Panc1 (cell line): Measurements from ENCODE around the gene COX8A. TPM values are rescaled to one million over a fixed set of nuclear protein-coding genes. Genes with fewer than 3 reads are reported as not detected.

Source experiments
- ATAC-seq: fragments of 200-7000 bp; cut with Tn5 transposase; 2 replicates; pipeline ENCODE4 v1.9.1; 2020; ENCODE audit warnings: mild to moderate bottlenecking, moderate library complexity
- BruUV-seq: library from RNA; stranded (reverse); fragments of 400-500 nt; replicated peaks from 2 replicates; lab custom pipeline; 2021; lab: Mats Ljungman, UMichigan
- CTCF ChIA-PET: fragments of 300-600 bp; sonication (Branson Sonifier 250); formaldehyde crosslinking; loops from one replicate; lab custom pipeline; 2022; ENCODE audit warnings: antibody characterized with exemption; lab: Charles Lee
- POLR2A ChIA-PET: fragments of 300-600 bp; sonication (Branson Sonifier 250); formaldehyde crosslinking; loops from one replicate; lab custom pipeline; 2022; ENCODE audit warnings: antibody characterized with exemption; lab: Charles Lee
- DNase-seq: peaks from one replicate; pipeline ENCODE4 v3.0.0-alpha.2; 2010; ENCODE audit warnings: low read depth, low spot score
- H3K27ac ChIP-seq: 2 replicates; pipeline ENCODE4 v1.5.1; 2011; ENCODE audit warnings: mild to moderate bottlenecking, low read length, inconsistent platforms
- H3K27me3 ChIP-seq: fragments of 200-500 bp; sonication (Bioruptor generic); 2 replicates; pipeline ENCODE4 v1.6.0; 2014; ENCODE audit warnings: low read length, inconsistent platforms; ENCODE audit not compliant: control insufficient read depth, insufficient read depth
- H3K36me3 ChIP-seq: fragments of 200-500 bp; sonication (Bioruptor generic); 2 replicates; pipeline ENCODE4 v1.5.1; 2014; ENCODE audit warnings: inconsistent platforms, mild to moderate bottlenecking, low read length, moderate library complexity; ENCODE audit not compliant: control insufficient read depth, insufficient read depth
- H3K4me1 ChIP-seq: 2 replicates; pipeline ENCODE4 v1.5.1; 2011; ENCODE audit warnings: inconsistent platforms, mild to moderate bottlenecking, low read length, moderate library complexity; ENCODE audit not compliant: control insufficient read depth, insufficient read depth
- H3K4me3 ChIP-seq, 2 experiments: 2 replicates each; pipeline ENCODE4 v1.5.1; 2011 to 2012; ENCODE audit warnings: low read depth in 2 of 2, low read length in 2 of 2, mild to moderate bottlenecking in 2 of 2, inconsistent platforms in 1 of 2, moderate library complexity in 1 of 2
- H3K9me3 ChIP-seq: fragments of 200-500 bp; sonication (Bioruptor generic); 2 replicates; pipeline ENCODE4 v1.5.1; 2014; ENCODE audit warnings: low read depth, mild to moderate bottlenecking, inconsistent platforms, low read length, moderate library complexity; ENCODE audit not compliant: control insufficient read depth, insufficient read depth
- POLR2AphosphoS5 ChIP-seq: IDR thresholded peaks from 2 replicates; pipeline ENCODE4 v1.6.1; 2012; ENCODE audit warnings: mild to moderate bottlenecking, low read depth, low read length, moderate library complexity
- SIN3A ChIP-seq: IDR thresholded peaks from 2 replicates; pipeline ENCODE4 v1.6.1; 2012; ENCODE audit warnings: low read depth, mild to moderate bottlenecking, low read length, moderate library complexity, borderline replicate concordance; ENCODE audit not compliant: insufficient read depth
- TCF7L2 ChIP-seq: IDR thresholded peaks from 2 replicates; pipeline ENCODE4 v1.6.1; 2011; ENCODE audit warnings: mild to moderate bottlenecking, low read depth, low read length, inconsistent platforms
- in situ Hi-C: cut with HindIII; loops from 2 replicates; pipeline ENCODE4 v1.10.0; 2016; ENCODE audit warnings: low sequenced_read_pairs, low pct_unique_long_range_greater_than_20kb
- intact Hi-C: fragments of 100-400 bp; cut with micrococcal nuclease; formaldehyde crosslinking; loops from one replicate; pipeline ENCODE4 v1.10.0; 2022; ENCODE audit not compliant: unreplicated experiment
- total RNA-seq: library from RNA; stranded (reverse); gene quantifications from one replicate; pipeline ENCODE4 v1.2.1, GENCODE V29; 2021; ENCODE audit not compliant: unreplicated experiment
- TF ChIP-seq, protein P1 (sequence below), 2 experiments: IDR thresholded peaks; 2 replicates each; pipeline ENCODE4 v1.6.1; 2011 to 2012; ENCODE audit warnings: low read depth in 2 of 2, control low read depth in 1 of 2, low read length in 1 of 2, mild to moderate bottlenecking in 1 of 2, moderate library complexity in 1 of 2; ENCODE audit not compliant: insufficient read depth in 1 of 2
- TF ChIP-seq, protein P2 (sequence below): fragments of 450-650 bp; IDR thresholded peaks from 2 replicates; pipeline ENCODE4 v1.5.1; 2017; ENCODE audit warnings: mild to moderate bottlenecking

COX8A gene
- total RNA-seq, 1 experiment from 2014 or later = 613 TPM

GRCh38 chr11:63978551-63979239 lies 4.3 kb downstream of the COX8A start:
- POLR2A ChIA-PET = no interaction called here
- no peaks in the 10 kb centered on the region for H3K9me3 ChIP-seq
- in situ Hi-C loops (no loop called here), intact Hi-C loops (no loop called here)
- no TSS peak for BruUV-seq
- no peak for ATAC-seq
- CTCF ChIA-PET = no interaction called here
- H3K27me3 ChIP-seq = no peaks in the 10 kb centered on the region
- TF ChIP-seq, protein P1, sequence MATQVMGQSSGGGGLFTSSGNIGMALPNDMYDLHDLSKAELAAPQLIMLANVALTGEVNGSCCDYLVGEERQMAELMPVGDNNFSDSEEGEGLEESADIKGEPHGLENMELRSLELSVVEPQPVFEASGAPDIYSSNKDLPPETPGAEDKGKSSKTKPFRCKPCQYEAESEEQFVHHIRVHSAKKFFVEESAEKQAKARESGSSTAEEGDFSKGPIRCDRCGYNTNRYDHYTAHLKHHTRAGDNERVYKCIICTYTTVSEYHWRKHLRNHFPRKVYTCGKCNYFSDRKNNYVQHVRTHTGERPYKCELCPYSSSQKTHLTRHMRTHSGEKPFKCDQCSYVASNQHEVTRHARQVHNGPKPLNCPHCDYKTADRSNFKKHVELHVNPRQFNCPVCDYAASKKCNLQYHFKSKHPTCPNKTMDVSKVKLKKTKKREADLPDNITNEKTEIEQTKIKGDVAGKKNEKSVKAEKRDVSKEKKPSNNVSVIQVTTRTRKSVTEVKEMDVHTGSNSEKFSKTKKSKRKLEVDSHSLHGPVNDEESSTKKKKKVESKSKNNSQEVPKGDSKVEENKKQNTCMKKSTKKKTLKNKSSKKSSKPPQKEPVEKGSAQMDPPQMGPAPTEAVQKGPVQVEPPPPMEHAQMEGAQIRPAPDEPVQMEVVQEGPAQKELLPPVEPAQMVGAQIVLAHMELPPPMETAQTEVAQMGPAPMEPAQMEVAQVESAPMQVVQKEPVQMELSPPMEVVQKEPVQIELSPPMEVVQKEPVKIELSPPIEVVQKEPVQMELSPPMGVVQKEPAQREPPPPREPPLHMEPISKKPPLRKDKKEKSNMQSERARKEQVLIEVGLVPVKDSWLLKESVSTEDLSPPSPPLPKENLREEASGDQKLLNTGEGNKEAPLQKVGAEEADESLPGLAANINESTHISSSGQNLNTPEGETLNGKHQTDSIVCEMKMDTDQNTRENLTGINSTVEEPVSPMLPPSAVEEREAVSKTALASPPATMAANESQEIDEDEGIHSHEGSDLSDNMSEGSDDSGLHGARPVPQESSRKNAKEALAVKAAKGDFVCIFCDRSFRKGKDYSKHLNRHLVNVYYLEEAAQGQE (IDR thresholded peaks at IDR 0.05; ENCODE audit: insufficient read depth in 1 of 2, low read depth in 2 of 2, low read length in 1 of 2) = no peak
- no peak for TF ChIP-seq TCF7L2
- no peak for TF ChIP-seq POLR2AphosphoS5
- no peak for TF ChIP-seq SIN3A
- TF ChIP-seq, protein P2, sequence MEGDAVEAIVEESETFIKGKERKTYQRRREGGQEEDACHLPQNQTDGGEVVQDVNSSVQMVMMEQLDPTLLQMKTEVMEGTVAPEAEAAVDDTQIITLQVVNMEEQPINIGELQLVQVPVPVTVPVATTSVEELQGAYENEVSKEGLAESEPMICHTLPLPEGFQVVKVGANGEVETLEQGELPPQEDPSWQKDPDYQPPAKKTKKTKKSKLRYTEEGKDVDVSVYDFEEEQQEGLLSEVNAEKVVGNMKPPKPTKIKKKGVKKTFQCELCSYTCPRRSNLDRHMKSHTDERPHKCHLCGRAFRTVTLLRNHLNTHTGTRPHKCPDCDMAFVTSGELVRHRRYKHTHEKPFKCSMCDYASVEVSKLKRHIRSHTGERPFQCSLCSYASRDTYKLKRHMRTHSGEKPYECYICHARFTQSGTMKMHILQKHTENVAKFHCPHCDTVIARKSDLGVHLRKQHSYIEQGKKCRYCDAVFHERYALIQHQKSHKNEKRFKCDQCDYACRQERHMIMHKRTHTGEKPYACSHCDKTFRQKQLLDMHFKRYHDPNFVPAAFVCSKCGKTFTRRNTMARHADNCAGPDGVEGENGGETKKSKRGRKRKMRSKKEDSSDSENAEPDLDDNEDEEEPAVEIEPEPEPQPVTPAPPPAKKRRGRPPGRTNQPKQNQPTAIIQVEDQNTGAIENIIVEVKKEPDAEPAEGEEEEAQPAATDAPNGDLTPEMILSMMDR = no peak
- no peaks in the 10 kb centered on the region for H3K36me3 ChIP-seq
- no peak overlapping the region for H3K4me3 ChIP-seq
- no peak for DNase-seq
- H3K4me1 ChIP-seq = peaks cover 22% of the 10 kb centered on the region
- no peak overlapping the region for H3K27ac ChIP-seq

DNA sequence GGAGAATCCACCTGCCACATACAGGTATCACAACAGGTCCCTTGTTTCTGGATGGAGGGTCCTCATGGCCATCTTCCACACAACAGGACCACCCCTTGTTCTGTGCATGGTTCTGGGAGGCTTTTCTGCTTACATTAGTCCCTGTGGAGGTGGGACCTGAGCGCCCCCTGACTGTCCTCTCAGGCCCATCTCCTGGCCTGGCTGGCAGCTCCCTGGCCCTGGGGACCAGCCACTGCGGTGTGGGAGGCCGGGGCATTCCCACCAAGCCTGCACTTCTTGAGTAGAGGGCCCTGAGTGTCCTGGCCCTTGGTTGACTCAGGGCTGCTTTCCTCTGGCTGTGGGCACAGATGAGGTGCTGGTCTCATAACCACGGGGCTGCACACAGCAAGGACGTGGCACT lies 5.0 kb downstream of the COX8A start:
- ATAC-seq = no peak
- peaks cover 22% of the 10 kb centered on the region for H3K4me1 ChIP-seq
- no peak for TF ChIP-seq SIN3A
- TF ChIP-seq POLR2AphosphoS5 = no peak
- TF ChIP-seq TCF7L2 = no peak
- TF ChIP-seq, protein P1 (IDR thresholded peaks at IDR 0.05; ENCODE audit: insufficient read depth in 1 of 2, low read depth in 2 of 2, low read length in 1 of 2) = no peak
- TF ChIP-seq, protein P2 = no peak
- H3K9me3 ChIP-seq = no peaks in the 10 kb centered on the region
- H3K4me3 ChIP-seq = no peak overlapping the region
- no peak overlapping the region for H3K27ac ChIP-seq
- in situ Hi-C loops (no loop called here), intact Hi-C loops (no loop called here)
- H3K36me3 ChIP-seq = no peaks in the 10 kb centered on the region
- BruUV-seq = no TSS peak
- DNase-seq = no peak
- ChIA-PET CTCF (no interaction called here), POLR2A (interaction anchor here (0.7 kb wide), 1 partner anchor 28 kb away, joined by 3 read pairs; no protein-coding TSS in a partner anchor)
- H3K27me3 ChIP-seq = no peaks in the 10 kb centered on the region
